ENCODE results near the gene HUWE1.

- no peak for TF ChIP-seq CTCF (IDR thresholded peaks at IDR 0.05; ENCODE audit: low read depth, low read length)
- TF ChIP-seq EZH2phosphoT487 (IDR thresholded peaks at IDR 0.05; ENCODE audit: low read depth): no peak
These were observed 20.3 kb downstream of the HUWE1 start for GRCh38 chrX:53666171-53666570.

Measured in OCI-LY3 (cell line).